GM23338 (cell line): ENCODE results near the gene CD164. TPM values are rescaled to one million over a fixed set of nuclear protein-coding genes. Genes with fewer than 3 reads are reported as not detected.
A peak's percentile ranks its signal among the peaks of the same experiment; 100 is the strongest.

Experiments
- ATAC-seq: fragments of 200-7000 bp; cut with Tn5 transposase; 3 replicates; pipeline ENCODE4 v1.9.1; 2020
- DNase-seq: peaks from one replicate; pipeline ENCODE4 v3.0.0-alpha.2; 2015; ENCODE audit warnings: low spot score
- H2AFZ ChIP-seq: fragments of 200-600 bp; sonication (generic); 2 replicates; pipeline ENCODE4 v1.8.0; 2016; ENCODE audit warnings: antibody characterized with exemption, mild to moderate bottlenecking, moderate library complexity
- H3F3A ChIP-seq: fragments of 200-600 bp; sonication (generic); replicated peaks from 2 replicates; pipeline ENCODE4 v1.8.0; 2017; ENCODE audit warnings: antibody characterized with exemption, mixed run types, low read depth
- H3K27ac ChIP-seq: fragments of 200-600 bp; sonication (generic); 2 replicates; pipeline ENCODE4 v1.6.1; 2016; ENCODE audit warnings: low read depth
- H3K27me3 ChIP-seq: fragments of 200-600 bp; sonication (generic); 2 replicates; pipeline ENCODE4 v1.8.0; 2016; ENCODE audit warnings: mild to moderate bottlenecking, mixed run types, moderate library complexity; ENCODE audit not compliant: insufficient read depth
- H3K36me3 ChIP-seq: fragments of 200-600 bp; sonication (generic); 2 replicates; pipeline ENCODE4 v1.8.0; 2016; ENCODE audit warnings: mild to moderate bottlenecking; ENCODE audit not compliant: insufficient read depth
- H3K4me1 ChIP-seq: fragments of 200-600 bp; sonication (generic); 2 replicates; pipeline ENCODE4 v1.8.0; 2016; ENCODE audit warnings: mild to moderate bottlenecking, moderate library complexity; ENCODE audit not compliant: insufficient read depth
- H3K4me2 ChIP-seq: fragments of 200-600 bp; sonication (generic); 2 replicates; pipeline ENCODE4 v1.7.1; 2017; ENCODE audit warnings: mixed run types
- H3K4me3 ChIP-seq: fragments of 200-600 bp; sonication (generic); 2 replicates; pipeline ENCODE4 v1.6.1; 2016; ENCODE audit warnings: mixed run types
- H3K79me2 ChIP-seq: fragments of 200-600 bp; sonication (generic); replicated peaks from 2 replicates; pipeline ENCODE4 v1.8.0; 2017; ENCODE audit warnings: mild to moderate bottlenecking; ENCODE audit not compliant: insufficient read depth
- H3K9me2 ChIP-seq: fragments of 200-600 bp; sonication (generic); 2 replicates; pipeline ENCODE4 v1.8.0; 2017; ENCODE audit not compliant: insufficient read depth
- H4K20me1 ChIP-seq: fragments of 200-600 bp; sonication (generic); replicated peaks from 2 replicates; pipeline ENCODE4 v1.8.0; 2017; ENCODE audit warnings: mild to moderate bottlenecking; ENCODE audit not compliant: insufficient read depth
- H3K27ac Mint-ChIP-seq: 2 replicates; pipeline ENCODE4 v1.8.0; 2020; ENCODE audit warnings: inconsistent platforms, mild to moderate bottlenecking, moderate library complexity, mixed read lengths
- H3K27me3 Mint-ChIP-seq: 3 replicates; pipeline ENCODE4 v1.8.0; 2022; ENCODE audit warnings: low read depth, mild to moderate bottlenecking, moderate library complexity, mixed read lengths, inconsistent platforms; ENCODE audit not compliant: insufficient read depth, poor library complexity
- H3K36me3 Mint-ChIP-seq: 3 replicates; pipeline ENCODE4 v1.8.0; 2021; ENCODE audit warnings: low read depth, mild to moderate bottlenecking, inconsistent platforms, moderate library complexity, mixed read lengths
- H3K4me1 Mint-ChIP-seq: 3 replicates; pipeline ENCODE4 v1.8.0; 2020; ENCODE audit warnings: mild to moderate bottlenecking, inconsistent platforms, mixed read lengths
- H3K4me3 Mint-ChIP-seq: 3 replicates; pipeline ENCODE4 v1.8.0; 2021; ENCODE audit warnings: moderate library complexity, mild to moderate bottlenecking, inconsistent platforms, mixed read lengths
- H3K9me3 Mint-ChIP-seq: 3 replicates; pipeline ENCODE4 v1.8.0; 2020; ENCODE audit warnings: moderate library complexity, mild to moderate bottlenecking, inconsistent platforms, mixed read lengths
- CREB1 ChIP-seq: fragments of 250-450 bp; sonication (Bioruptor Pico); IDR thresholded peaks from 2 replicates; pipeline ENCODE4 v1.5.0; 2020; ENCODE audit warnings: low read depth, mild to moderate bottlenecking, moderate library complexity
- EZH2 ChIP-seq: fragments of 200-600 bp; sonication (generic); IDR thresholded peaks from one replicate; pipeline ENCODE4 v1.8.0; 2017; ENCODE audit warnings: antibody characterized with exemption, mild to moderate bottlenecking, low read depth; ENCODE audit not compliant: unreplicated experiment
- EZH2phosphoT487 ChIP-seq: fragments of 200-600 bp; sonication (generic); IDR thresholded peaks from one replicate; pipeline ENCODE4 v1.8.1; 2018; ENCODE audit warnings: antibody characterized with exemption; ENCODE audit not compliant: unreplicated experiment
- JUNB ChIP-seq: IDR thresholded peaks from one replicate; pipeline ENCODE4 v1.6.1; 2016; ENCODE audit warnings: antibody characterized with exemption; ENCODE audit not compliant: unreplicated experiment
- NANOG ChIP-seq: IDR thresholded peaks from 2 replicates; pipeline ENCODE4 v1.6.1; 2016; ENCODE audit warnings: antibody characterized with exemption, borderline replicate concordance
- POLR2AphosphoS5 ChIP-seq: IDR thresholded peaks from 2 replicates; pipeline ENCODE4 v1.6.1; 2016; ENCODE audit warnings: antibody characterized with exemption, low read depth
- STAT1 ChIP-seq: IDR thresholded peaks from one replicate; pipeline ENCODE4 v1.6.1; 2016; ENCODE audit warnings: antibody characterized with exemption; ENCODE audit not compliant: unreplicated experiment
- ZNF114 ChIP-seq: fragments of 250-450 bp; sonication (Bioruptor Pico); IDR thresholded peaks from 2 replicates; pipeline ENCODE4 v1.5.0; 2020; ENCODE audit warnings: mild to moderate bottlenecking, moderate library complexity
- ZNF331 ChIP-seq: fragments of 250-450 bp; sonication (Bioruptor Pico); IDR thresholded peaks from 2 replicates; pipeline ENCODE4 v1.5.0; 2020; ENCODE audit warnings: low read depth, mild to moderate bottlenecking, moderate library complexity
- polyA plus RNA-seq: library from polyadenylated mRNA; unstranded; fragments of >200 nt; fragmentation: Nextera tagmentation; extraction: Ambion mirVana; gene quantifications from 2 replicates; pipeline ENCODE4 v1.2.1, GENCODE V29; 2016
- total RNA-seq: library from RNA; depleted of rRNA; stranded (reverse); fragments of >200 nt; shearing (Covaris generic); gene quantifications from 2 replicates; pipeline ENCODE4 v1.2.3, GENCODE V29; 2014
- TF ChIP-seq, protein P1 (sequence below), 2 experiments: fragments of 200-600 bp in 1 of 2; sonication (generic) in 1 of 2; conservative IDR thresholded peaks; 2 replicates each; pipeline versions ENCODE4 v1.5.1 to v1.6.1; 2016 to 2017; ENCODE audit warnings: antibody characterized with exemption in 2 of 2, low read depth in 2 of 2, mild to moderate bottlenecking in 2 of 2, moderate library complexity in 1 of 2
- TF ChIP-seq, protein P2 (sequence below): IDR thresholded peaks from one replicate; pipeline ENCODE4 v1.6.1; 2018; ENCODE audit warnings: antibody characterized with exemption; ENCODE audit not compliant: unreplicated experiment
- TF ChIP-seq, protein P3 (sequence below): fragments of 250-450 bp; sonication (Bioruptor Pico); IDR thresholded peaks from 2 replicates; pipeline ENCODE4 v1.5.0; 2020; ENCODE audit warnings: mild to moderate bottlenecking, moderate library complexity
- TF ChIP-seq, protein P4 (sequence below): IDR thresholded peaks from 2 replicates; pipeline ENCODE4 v1.6.1; 2016; ENCODE audit warnings: antibody characterized with exemption

The CD164 gene
- total and polyA plus RNA-seq, 2 experiments from 2014 or later = 81.0 to 83.8 TPM

DNA sequence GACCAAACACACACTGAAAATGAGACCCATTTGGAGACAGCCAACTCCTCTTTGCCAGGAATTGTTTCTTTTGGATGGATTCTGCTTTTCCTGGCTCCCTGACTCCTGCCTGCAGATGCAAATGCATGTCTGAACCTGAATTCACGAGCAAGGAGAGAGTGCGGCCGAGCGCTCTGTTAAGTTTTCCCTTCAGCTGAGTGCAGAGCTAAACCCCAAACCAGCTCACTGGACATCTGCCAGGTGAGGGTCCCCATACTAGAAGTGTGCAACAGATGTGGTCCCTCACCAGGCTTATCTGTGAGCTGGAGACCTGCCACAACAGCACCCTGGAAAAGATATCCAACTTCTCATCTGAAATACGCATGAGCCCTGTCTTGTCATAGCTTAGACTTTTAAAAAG lies 59.0 kb downstream of the CD164 start:
- TF ChIP-seq, protein P1, sequence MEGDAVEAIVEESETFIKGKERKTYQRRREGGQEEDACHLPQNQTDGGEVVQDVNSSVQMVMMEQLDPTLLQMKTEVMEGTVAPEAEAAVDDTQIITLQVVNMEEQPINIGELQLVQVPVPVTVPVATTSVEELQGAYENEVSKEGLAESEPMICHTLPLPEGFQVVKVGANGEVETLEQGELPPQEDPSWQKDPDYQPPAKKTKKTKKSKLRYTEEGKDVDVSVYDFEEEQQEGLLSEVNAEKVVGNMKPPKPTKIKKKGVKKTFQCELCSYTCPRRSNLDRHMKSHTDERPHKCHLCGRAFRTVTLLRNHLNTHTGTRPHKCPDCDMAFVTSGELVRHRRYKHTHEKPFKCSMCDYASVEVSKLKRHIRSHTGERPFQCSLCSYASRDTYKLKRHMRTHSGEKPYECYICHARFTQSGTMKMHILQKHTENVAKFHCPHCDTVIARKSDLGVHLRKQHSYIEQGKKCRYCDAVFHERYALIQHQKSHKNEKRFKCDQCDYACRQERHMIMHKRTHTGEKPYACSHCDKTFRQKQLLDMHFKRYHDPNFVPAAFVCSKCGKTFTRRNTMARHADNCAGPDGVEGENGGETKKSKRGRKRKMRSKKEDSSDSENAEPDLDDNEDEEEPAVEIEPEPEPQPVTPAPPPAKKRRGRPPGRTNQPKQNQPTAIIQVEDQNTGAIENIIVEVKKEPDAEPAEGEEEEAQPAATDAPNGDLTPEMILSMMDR (conservative IDR thresholded peaks at IDR 0.05; ENCODE audit: low read depth in 2 of 2) = no peak
- no peak for TF ChIP-seq ZNF114 (CRISPR knock-in tag)
- TF ChIP-seq NANOG = no peak
- TF ChIP-seq, protein P2, sequence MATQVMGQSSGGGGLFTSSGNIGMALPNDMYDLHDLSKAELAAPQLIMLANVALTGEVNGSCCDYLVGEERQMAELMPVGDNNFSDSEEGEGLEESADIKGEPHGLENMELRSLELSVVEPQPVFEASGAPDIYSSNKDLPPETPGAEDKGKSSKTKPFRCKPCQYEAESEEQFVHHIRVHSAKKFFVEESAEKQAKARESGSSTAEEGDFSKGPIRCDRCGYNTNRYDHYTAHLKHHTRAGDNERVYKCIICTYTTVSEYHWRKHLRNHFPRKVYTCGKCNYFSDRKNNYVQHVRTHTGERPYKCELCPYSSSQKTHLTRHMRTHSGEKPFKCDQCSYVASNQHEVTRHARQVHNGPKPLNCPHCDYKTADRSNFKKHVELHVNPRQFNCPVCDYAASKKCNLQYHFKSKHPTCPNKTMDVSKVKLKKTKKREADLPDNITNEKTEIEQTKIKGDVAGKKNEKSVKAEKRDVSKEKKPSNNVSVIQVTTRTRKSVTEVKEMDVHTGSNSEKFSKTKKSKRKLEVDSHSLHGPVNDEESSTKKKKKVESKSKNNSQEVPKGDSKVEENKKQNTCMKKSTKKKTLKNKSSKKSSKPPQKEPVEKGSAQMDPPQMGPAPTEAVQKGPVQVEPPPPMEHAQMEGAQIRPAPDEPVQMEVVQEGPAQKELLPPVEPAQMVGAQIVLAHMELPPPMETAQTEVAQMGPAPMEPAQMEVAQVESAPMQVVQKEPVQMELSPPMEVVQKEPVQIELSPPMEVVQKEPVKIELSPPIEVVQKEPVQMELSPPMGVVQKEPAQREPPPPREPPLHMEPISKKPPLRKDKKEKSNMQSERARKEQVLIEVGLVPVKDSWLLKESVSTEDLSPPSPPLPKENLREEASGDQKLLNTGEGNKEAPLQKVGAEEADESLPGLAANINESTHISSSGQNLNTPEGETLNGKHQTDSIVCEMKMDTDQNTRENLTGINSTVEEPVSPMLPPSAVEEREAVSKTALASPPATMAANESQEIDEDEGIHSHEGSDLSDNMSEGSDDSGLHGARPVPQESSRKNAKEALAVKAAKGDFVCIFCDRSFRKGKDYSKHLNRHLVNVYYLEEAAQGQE = no peak
- TF ChIP-seq CREB1 = no peak
- TF ChIP-seq EZH2 = no peak
- TF ChIP-seq ZNF331 (CRISPR knock-in tag) = no peak
- no peak for TF ChIP-seq JUNB
- TF ChIP-seq, protein P3, sequence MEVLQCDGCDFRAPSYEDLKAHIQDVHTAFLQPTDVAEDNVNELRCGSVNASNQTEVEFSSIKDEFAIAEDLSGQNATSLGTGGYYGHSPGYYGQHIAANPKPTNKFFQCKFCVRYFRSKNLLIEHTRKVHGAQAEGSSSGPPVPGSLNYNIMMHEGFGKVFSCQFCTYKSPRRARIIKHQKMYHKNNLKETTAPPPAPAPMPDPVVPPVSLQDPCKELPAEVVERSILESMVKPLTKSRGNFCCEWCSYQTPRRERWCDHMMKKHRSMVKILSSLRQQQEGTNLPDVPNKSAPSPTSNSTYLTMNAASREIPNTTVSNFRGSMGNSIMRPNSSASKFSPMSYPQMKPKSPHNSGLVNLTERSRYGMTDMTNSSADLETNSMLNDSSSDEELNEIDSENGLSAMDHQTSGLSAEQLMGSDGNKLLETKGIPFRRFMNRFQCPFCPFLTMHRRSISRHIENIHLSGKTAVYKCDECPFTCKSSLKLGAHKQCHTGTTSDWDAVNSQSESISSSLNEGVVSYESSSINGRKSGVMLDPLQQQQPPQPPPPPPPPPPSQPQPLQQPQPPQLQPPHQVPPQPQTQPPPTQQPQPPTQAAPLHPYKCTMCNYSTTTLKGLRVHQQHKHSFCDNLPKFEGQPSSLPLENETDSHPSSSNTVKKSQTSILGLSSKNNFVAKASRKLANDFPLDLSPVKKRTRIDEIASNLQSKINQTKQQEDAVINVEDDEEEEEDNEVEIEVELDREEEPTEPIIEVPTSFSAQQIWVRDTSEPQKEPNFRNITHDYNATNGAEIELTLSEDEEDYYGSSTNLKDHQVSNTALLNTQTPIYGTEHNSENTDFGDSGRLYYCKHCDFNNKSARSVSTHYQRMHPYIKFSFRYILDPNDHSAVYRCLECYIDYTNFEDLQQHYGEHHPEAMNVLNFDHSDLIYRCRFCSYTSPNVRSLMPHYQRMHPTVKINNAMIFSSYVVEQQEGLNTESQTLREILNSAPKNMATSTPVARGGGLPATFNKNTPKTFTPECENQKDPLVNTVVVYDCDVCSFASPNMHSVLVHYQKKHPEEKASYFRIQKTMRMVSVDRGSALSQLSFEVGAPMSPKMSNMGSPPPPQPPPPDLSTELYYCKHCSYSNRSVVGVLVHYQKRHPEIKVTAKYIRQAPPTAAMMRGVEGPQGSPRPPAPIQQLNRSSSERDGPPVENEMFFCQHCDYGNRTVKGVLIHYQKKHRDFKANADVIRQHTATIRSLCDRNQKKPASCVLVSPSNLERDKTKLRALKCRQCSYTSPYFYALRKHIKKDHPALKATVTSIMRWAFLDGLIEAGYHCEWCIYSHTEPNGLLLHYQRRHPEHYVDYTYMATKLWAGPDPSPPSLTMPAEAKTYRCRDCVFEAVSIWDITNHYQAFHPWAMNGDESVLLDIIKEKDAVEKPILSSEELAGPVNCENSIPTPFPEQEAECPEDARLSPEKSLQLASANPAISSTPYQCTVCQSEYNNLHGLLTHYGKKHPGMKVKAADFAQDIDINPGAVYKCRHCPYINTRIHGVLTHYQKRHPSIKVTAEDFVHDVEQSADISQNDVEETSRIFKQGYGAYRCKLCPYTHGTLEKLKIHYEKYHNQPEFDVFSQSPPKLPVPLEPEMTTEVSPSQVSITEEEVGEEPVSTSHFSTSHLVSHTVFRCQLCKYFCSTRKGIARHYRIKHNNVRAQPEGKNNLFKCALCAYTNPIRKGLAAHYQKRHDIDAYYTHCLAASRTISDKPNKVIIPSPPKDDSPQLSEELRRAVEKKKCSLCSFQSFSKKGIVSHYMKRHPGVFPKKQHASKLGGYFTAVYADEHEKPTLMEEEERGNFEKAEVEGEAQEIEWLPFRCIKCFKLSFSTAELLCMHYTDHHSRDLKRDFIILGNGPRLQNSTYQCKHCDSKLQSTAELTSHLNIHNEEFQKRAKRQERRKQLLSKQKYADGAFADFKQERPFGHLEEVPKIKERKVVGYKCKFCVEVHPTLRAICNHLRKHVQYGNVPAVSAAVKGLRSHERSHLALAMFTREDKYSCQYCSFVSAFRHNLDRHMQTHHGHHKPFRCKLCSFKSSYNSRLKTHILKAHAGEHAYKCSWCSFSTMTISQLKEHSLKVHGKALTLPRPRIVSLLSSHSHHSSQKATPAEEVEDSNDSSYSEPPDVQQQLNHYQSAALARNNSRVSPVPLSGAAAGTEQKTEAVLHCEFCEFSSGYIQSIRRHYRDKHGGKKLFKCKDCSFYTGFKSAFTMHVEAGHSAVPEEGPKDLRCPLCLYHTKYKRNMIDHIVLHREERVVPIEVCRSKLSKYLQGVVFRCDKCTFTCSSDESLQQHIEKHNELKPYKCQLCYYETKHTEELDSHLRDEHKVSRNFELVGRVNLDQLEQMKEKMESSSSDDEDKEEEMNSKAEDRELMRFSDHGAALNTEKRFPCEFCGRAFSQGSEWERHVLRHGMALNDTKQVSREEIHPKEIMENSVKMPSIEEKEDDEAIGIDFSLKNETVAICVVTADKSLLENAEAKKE = no peak
- no peak for TF ChIP-seq POLR2AphosphoS5
- TF ChIP-seq, protein P4, sequence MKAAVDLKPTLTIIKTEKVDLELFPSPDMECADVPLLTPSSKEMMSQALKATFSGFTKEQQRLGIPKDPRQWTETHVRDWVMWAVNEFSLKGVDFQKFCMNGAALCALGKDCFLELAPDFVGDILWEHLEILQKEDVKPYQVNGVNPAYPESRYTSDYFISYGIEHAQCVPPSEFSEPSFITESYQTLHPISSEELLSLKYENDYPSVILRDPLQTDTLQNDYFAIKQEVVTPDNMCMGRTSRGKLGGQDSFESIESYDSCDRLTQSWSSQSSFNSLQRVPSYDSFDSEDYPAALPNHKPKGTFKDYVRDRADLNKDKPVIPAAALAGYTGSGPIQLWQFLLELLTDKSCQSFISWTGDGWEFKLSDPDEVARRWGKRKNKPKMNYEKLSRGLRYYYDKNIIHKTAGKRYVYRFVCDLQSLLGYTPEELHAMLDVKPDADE = no peak
- TF ChIP-seq STAT1 = no peak
- no peak for TF ChIP-seq EZH2phosphoT487
- no peaks in the 10 kb centered on the region for H3K27me3 Mint-ChIP-seq
- H2AFZ ChIP-seq = peak overlapping the region; percentile 66; the same call in 1 of the 2 replicates
- no peak for ATAC-seq
- H3K79me2 ChIP-seq = no peaks in the 10 kb centered on the region
- no peaks in the 10 kb centered on the region for H3K9me2 ChIP-seq
- no peak overlapping the region for H3K27ac Mint-ChIP-seq
- no peaks in the 10 kb centered on the region for H3K36me3 Mint-ChIP-seq
- H3K27ac ChIP-seq = no peak overlapping the region
- H3K4me2 ChIP-seq = no peak overlapping the region
- peaks cover 3% of the 10 kb centered on the region; the same call in 1 of the 2 replicates for H3K4me1 ChIP-seq
- H3K4me3 Mint-ChIP-seq = no peak overlapping the region
- H3K9me3 Mint-ChIP-seq = no peaks in the 10 kb centered on the region
- no peak for DNase-seq
- peaks cover 3% of the 10 kb centered on the region; the same call in 1 of the 3 replicates for H3K4me1 Mint-ChIP-seq
- H4K20me1 ChIP-seq = no peaks in the 10 kb centered on the region
- no peaks in the 10 kb centered on the region for H3F3A ChIP-seq
- no peak overlapping the region for H3K4me3 ChIP-seq
- no peaks in the 10 kb centered on the region for H3K27me3 ChIP-seq
- H3K36me3 ChIP-seq = no peaks in the 10 kb centered on the region
